ENCODE results near the gene NUDCD2. TPM values are rescaled to one million over a fixed set of nuclear protein-coding genes. Genes with fewer than 3 reads are reported as not detected.
A peak's percentile ranks its signal among the peaks of the same experiment; 100 is the strongest.
"Not testable (repeated sequence)": the region's sequence is repeated elsewhere in the genome, so short reads cannot be mapped to it uniquely, and the experiment has no call there.

NUDCD2 gene
- polyA plus RNA-seq, 6 donors from 2014 or later, result 36.9 to 48.6 (median 42.7) TPM

DNA sequence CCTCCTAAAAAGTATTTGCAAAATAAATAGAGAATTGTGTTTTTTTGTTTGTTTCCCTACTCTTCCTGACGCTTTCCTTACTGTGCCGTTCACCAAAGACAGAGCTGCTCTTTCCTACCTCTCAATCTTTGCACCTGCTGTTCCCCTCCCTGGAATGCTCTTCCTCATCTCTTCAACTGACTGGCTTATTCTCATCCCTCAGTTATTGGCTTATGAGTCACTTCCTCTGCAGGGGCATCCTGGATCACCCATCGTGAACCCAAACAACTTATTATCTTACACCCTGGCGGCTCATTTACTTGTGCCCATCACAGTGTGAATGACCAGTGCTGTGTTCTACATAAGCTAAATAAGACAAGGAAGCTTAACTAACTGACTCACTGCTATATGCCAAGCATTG lies 58.6 kb downstream of the NUDCD2 start:
- no peaks in the 10 kb centered on the region for H3K9me3 Mint-ChIP-seq
- no peak for DNase-seq
- H3K4me1 Mint-ChIP-seq, result peaks cover 0 to 5% (median 0%) of the 10 kb centered on the region in 3 donors
- no peak for ATAC-seq (ENCODE audit: low read depth in 2 of 2)
- no peak overlapping the region for H3K27ac Mint-ChIP-seq
- no peak overlapping the region for H3K4me3 Mint-ChIP-seq
- H3K27me3 Mint-ChIP-seq, result peaks cover under 1 to 13% (median 9%) of the 10 kb centered on the region in 3 donors
- no peaks in the 10 kb centered on the region for H3K36me3 Mint-ChIP-seq

DNA sequence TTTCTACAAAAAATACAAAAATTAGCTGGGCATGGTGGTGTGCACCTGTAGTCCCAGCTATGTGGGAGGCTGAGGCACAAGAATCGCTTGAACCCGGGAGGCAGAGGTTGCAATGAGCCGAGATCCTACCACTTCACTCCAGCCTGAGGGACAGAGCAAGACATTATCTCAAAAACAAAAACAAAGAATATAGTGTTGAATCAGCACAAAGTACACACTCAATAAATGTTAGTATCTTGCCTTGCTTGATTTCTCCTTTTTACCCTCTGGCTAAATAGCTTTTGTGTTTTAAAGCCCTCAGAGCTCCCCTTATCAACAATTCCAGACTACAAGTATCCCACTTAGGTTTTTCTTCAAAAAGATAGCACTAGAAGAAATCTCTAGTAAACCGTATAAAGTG lies 60.0 kb downstream of the NUDCD2 start:
- H3K4me3 Mint-ChIP-seq, result no peak overlapping the region
- H3K9me3 Mint-ChIP-seq, result no peaks in the 10 kb centered on the region
- ATAC-seq (ENCODE audit: low read depth in 2 of 2) (no peak), DNase-seq (no peak)
- H3K27me3 Mint-ChIP-seq, result peaks cover 9 to 13% (median 13%) of the 10 kb centered on the region in 3 donors
- H3K27ac Mint-ChIP-seq, result no peak overlapping the region
- H3K4me1 Mint-ChIP-seq, result peaks cover 0 to 5% (median 0%) of the 10 kb centered on the region in 3 donors
- no peaks in the 10 kb centered on the region for H3K36me3 Mint-ChIP-seq

DNA sequence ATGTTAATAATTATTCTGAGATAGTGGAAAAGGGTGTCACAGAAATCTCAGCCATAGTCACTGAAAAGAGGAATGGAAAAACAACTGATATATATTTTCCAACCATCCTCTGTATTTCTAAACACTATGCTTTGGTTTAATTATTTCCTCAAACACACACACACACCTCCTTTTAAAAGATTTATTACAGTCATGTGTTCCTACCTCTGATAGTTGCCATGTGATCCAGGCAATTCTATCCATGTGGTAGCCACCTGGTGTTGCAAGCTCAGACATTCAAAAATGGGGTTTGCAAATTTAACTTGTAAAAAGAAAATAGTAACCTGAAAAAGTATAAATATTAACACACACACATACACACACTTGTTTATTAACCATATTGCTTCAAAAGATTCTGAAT lies 62.5 kb downstream of the NUDCD2 start:
- peaks cover 0 to 12% (median 2%) of the 10 kb centered on the region in 7 donors for H3K9me3 Mint-ChIP-seq
- H3K36me3 Mint-ChIP-seq, result no peaks in the 10 kb centered on the region
- H3K4me3 Mint-ChIP-seq, result no peak overlapping the region
- DNase-seq (no peak), ATAC-seq (ENCODE audit: low read depth in 2 of 2) (no peak)
- H3K27me3 Mint-ChIP-seq, result peaks cover 20 to 33% (median 28%) of the 10 kb centered on the region in 3 donors
- no peak overlapping the region for H3K27ac Mint-ChIP-seq
- H3K4me1 Mint-ChIP-seq, result peaks cover 0 to 5% (median 0%) of the 10 kb centered on the region in 3 donors

DNA sequence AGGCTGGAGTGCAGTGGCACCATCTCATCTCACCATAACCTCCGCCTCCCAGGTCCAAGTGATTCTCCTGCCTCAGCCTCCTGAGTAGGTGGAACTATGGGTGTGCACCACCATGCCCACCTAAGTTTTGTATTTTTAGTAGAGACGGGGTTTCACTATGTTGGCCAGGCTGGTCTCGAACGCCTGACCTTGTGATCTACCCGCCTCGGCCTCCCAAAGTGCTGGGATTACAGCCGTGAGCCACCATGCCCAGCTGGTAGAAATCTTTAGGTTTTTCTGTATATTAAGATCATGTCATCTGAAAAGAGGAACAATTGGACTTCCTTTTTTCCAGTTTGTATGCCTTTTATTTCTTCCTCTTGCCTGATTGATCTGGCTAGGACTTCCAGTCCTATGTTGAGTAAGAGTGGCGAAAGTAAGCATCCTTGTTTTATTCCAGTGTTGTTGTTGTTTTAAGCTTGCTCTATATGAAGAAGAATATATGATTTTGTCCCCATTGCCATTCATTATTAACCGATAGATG lies 63.0 kb downstream of the NUDCD2 start:
- not testable (repeated sequence) for ATAC-seq (ENCODE audit: low read depth in 2 of 2); H3K4me1 Mint-ChIP-seq; H3K27ac Mint-ChIP-seq; DNase-seq; H3K36me3 Mint-ChIP-seq
- Mint-ChIP-seq H3K27me3 (peaks cover 20 to 33% (median 28%) of the 10 kb centered on the region in 3 donors), H3K4me3 (peak overlapping the region in 1 of 8 donors; percentile 30), H3K9me3 (peaks cover 0 to 12% (median 2%) of the 10 kb centered on the region in 7 donors)

Other genes starting within 250 kb of the NUDCD2 start
- 100 to 1,000 TPM in 2 of 6 donors, 10 to 100 TPM in 4; 71.2 to 148 (median 94.1) TPM for gene CCNG1, start 22.5 kb downstream of the NUDCD2 start, polyA plus RNA-seq (ENCODE audit: low read depth in 6 of 6)
- gene HMMR, start 530 bp upstream of the NUDCD2 start, polyA plus RNA-seq (ENCODE audit: low read depth in 6 of 6), result 1 to 10 TPM in 2 of 6 donors, under 1 TPM in 3, not detected in 1; 0.38 to 1.3 (median 0.92) TPM
- 100 to 1,000 TPM; 282 to 501 (median 341) TPM for gene MAT2B, start 45.5 kb upstream of the NUDCD2 start, polyA plus RNA-seq (ENCODE audit: low read depth in 6 of 6)

All from naive B cell (primary cell).